ENCODE data around the gene CTNNA3.

Gene CTNNA3

GRCh38 chr10:67519434-67519833 lies 176.6 kb downstream of the CTNNA3 start (continued):
- TF ChIP-seq ZNF26 (tag by site-specific recombination; IDR thresholded peaks at IDR 0.05) = no peak
- no peak for TF ChIP-seq PRDM6 (tag by site-specific recombination; IDR thresholded peaks at IDR 0.05)
- TF ChIP-seq ZNF133 (tag by site-specific recombination; IDR thresholded peaks at IDR 0.05) = no peak
- TF ChIP-seq MYNN (tag by site-specific recombination; IDR thresholded peaks at IDR 0.05; ENCODE audit: borderline replicate concordance) = no peak
- no peak for TF ChIP-seq EGR2 (tag by site-specific recombination; IDR thresholded peaks at IDR 0.05; ENCODE audit: low read depth)
- TF ChIP-seq ATF2 (tag by site-specific recombination; IDR thresholded peaks at IDR 0.05; ENCODE audit: low read depth) = no peak
- TF ChIP-seq KLF9 (tag by site-specific recombination; IDR thresholded peaks at IDR 0.05; ENCODE audit: low read depth) = no peak
- TF ChIP-seq ZNF513 (tag by site-specific recombination; IDR thresholded peaks at IDR 0.05) = no peak
- TF ChIP-seq ZFP3 (tag by site-specific recombination; IDR thresholded peaks at IDR 0.05; ENCODE audit: low read depth) = no peak
- TF ChIP-seq ZFP41 (tag by site-specific recombination; IDR thresholded peaks at IDR 0.05; ENCODE audit: borderline replicate concordance) = no peak

- Histone ChIP-seq H3K4me3 (ENCODE audit: low read depth, low read length) (no peak overlapping the region), H3K27ac (ENCODE audit: extremely low read depth, low read depth, low read length) (no peak overlapping the region), H3K4me1 (ENCODE audit: control insufficient read depth, insufficient read depth, low read length) (no peaks in the 10 kb centered on the region), H3K36me3 (ENCODE audit: control insufficient read depth in 2 of 2, insufficient read depth in 1 of 2, low read length in 2 of 2) (no peaks in the 10 kb centered on the region), H3K9me3 (ENCODE audit: control insufficient read depth, insufficient read depth, low read depth, low read length) (no peaks in the 10 kb centered on the region)
- TF ChIP-seq ZFP37 (tag by site-specific recombination; IDR thresholded peaks at IDR 0.05) = no peak
- no peak for TF ChIP-seq PRDM10 (tag by site-specific recombination; IDR thresholded peaks at IDR 0.05)
- TF ChIP-seq ZNF214 (tag by site-specific recombination; IDR thresholded peaks at IDR 0.05; ENCODE audit: borderline replicate concordance) = no peak
- TF ChIP-seq BCL11B (tag by site-specific recombination; IDR thresholded peaks at IDR 0.05; ENCODE audit: low read depth) = no peak
- POLR2A ChIA-PET = no interaction called here
- CTCF ChIA-PET = interaction anchor here (0.7 kb wide), 1 partner anchor 1208 kb away, joined by 3 read pairs; no protein-coding TSS in a partner anchor
These were observed 177.2 kb downstream of the CTNNA3 start for GRCh38 chr10:67518756-67519155.
